ENCODE measurements around the gene ECE1. TPM values are rescaled to one million over a fixed set of nuclear protein-coding genes. Genes with fewer than 3 reads are reported as not detected.

Gene ECE1
- total and polyA plus RNA-seq, 10 donors: 17.2 to 142 (median 105) TPM

GRCh38 chr1:21256776-21257175, 33.5 kb downstream of the ECE1 start:
- TF ChIP-seq POLR2A (IDR thresholded peaks at IDR 0.05) (no peak), POLR2AphosphoS5 (IDR thresholded peaks at IDR 0.05) (no peak), CTCF (IDR thresholded peaks at IDR 0.05 in 8 of 11, conservative IDR thresholded peaks at IDR 0.05 in 3 of 11) (no peak)

DNA sequence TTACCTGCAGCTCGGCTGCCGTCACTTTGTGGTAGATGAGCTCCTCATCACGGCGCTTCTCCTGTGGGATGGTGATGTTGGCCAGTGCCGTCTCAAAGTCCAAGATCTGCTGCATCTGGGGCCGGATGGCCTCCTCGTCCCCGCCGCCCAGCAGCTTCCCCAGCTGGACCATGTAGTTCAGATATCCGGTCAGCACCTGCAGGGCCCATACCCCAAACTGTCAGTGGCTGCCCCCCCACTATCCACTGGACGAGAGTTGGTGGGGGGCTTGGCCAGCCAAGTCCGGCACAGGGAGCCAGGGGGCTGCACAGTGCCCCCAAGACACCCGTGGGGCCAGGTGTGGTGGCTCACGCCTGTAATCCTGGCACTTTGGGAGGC, 34.3 kb downstream of the ECE1 start:
- TF ChIP-seq CTCF (IDR thresholded peaks at IDR 0.05 in 8 of 11, conservative IDR thresholded peaks at IDR 0.05 in 3 of 11) (no peak), POLR2AphosphoS5 (IDR thresholded peaks at IDR 0.05) (no peak), POLR2A (IDR thresholded peaks at IDR 0.05) (no peak)
- DNase-seq: no peak
- no peaks in the 10 kb centered on the region for H3K9me3 ChIP-seq
- H3K36me3 ChIP-seq: peaks cover 4 to 100% (median 84%) of the 10 kb centered on the region in 6 donors
- no peaks in the 10 kb centered on the region for H3K27me3 ChIP-seq (replicated peaks in 1 of 7)
- WGBS, 5 donors: 95 to 98% (median 96%) methylated on average over 11 to 14 of the region's 14 CpGs
- intact Hi-C loops (cut with DNase I; ENCODE audit: low total_unique reads): loop anchor here (2.0 kb wide), 1 partner anchor 111 kb away; no protein-coding TSS in a partner anchor
- no peak overlapping the region for H3K27ac ChIP-seq
- H3K4me3 ChIP-seq: no peak overlapping the region
- H3K4me1 ChIP-seq: peaks cover 6 to 33% (median 23%) of the 10 kb centered on the region in 6 donors

More at GRCh38 chr1:21256776-21257175, 33.5 kb downstream of the ECE1 start:
- Histone ChIP-seq H3K4me1 (peaks cover 14 to 42% (median 28%) of the 10 kb centered on the region in 6 donors), H3K36me3 (peaks cover 4 to 99% (median 77%) of the 10 kb centered on the region in 6 donors), H3K27ac (no peak overlapping the region), H3K27me3 (replicated peaks in 1 of 7) (no peaks in the 10 kb centered on the region), H3K4me3 (no peak overlapping the region), H3K9me3 (no peaks in the 10 kb centered on the region)
- DNase-seq: no peak
- intact Hi-C loops (cut with DNase I; ENCODE audit: low total_unique reads): no loop called here
- 91 to 96% (median 92%) methylated on average over 13 of the region's 13 CpGs for WGBS, 5 donors

GRCh38 chr1:21255284-21255942, 34.9 kb downstream of the ECE1 start:
- TF ChIP-seq POLR2A (IDR thresholded peaks at IDR 0.05) (no peak), CTCF (IDR thresholded peaks at IDR 0.05 in 8 of 11, conservative IDR thresholded peaks at IDR 0.05 in 3 of 11) (peak; percentile 72 to 93 (median 87)), POLR2AphosphoS5 (IDR thresholded peaks at IDR 0.05) (peak in 2 of 3 donors; percentile 44 to 70)
- no peaks in the 10 kb centered on the region for H3K27me3 ChIP-seq (replicated peaks in 1 of 7)
- 56 to 62% (median 60%) methylated on average over 11 of the region's 11 CpGs for WGBS, 5 donors
- H3K27ac ChIP-seq: peak overlapping the region in 4 of 8 donors; percentile 46 to 64 (median 60)
- no peaks in the 10 kb centered on the region for H3K9me3 ChIP-seq
- H3K4me1 ChIP-seq: peaks cover 5 to 28% (median 20%) of the 10 kb centered on the region in 6 donors
- peaks cover 4 to 100% (median 84%) of the 10 kb centered on the region in 6 donors for H3K36me3 ChIP-seq
- peak; percentile 95 for DNase-seq
- intact Hi-C loops (cut with DNase I; ENCODE audit: low total_unique reads): loop anchor here (2.0 kb wide), 1 partner anchor 111 kb away; no protein-coding TSS in a partner anchor
- no peak overlapping the region for H3K4me3 ChIP-seq

DNA sequence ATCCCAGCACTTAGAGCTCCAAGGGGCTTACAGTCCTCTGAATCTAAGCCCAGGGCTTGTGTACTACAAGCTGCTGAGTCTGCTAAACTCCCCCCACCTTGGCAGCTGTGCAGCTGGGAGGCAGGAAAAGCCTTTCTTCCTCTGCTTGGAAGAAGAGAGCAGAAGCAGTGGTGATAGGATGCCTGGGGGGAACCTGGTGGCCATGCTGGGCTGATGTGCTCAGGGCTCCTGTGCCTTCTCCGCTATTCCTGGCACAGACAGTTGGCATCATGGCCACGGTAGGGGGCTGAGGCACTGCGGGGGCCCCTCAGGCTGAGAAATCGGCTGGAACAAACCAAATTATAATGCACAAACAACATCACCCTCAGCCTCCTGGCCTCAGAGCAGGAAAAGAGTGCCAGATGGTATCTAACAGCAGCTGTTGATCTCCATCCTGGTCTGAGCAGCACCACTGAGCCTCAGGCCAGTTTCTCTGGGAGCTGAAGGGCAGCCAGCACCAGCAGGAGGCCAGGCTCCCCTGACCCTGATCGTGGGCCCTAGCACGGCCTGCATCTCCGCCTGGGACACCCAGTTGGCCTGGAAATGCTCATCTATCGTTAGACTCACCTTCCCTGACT, 35.8 kb downstream of the ECE1 start:
- Histone ChIP-seq H3K27ac (peak overlapping the region in 5 of 8 donors; percentile 43 to 64 (median 56)), H3K9me3 (no peaks in the 10 kb centered on the region), H3K27me3 (replicated peaks in 1 of 7) (no peaks in the 10 kb centered on the region), H3K4me3 (no peak overlapping the region), H3K4me1 (peaks cover 5 to 25% (median 19%) of the 10 kb centered on the region in 6 donors), H3K36me3 (peaks cover 4 to 100% (median 84%) of the 10 kb centered on the region in 6 donors)
- WGBS, 5 donors: 51 to 69% (median 56%) methylated on average over 8 of the region's 8 CpGs
- no peak for TF ChIP-seq POLR2A (IDR thresholded peaks at IDR 0.05)
- peak in 2 of 3 donors; percentile 19 to 24 for TF ChIP-seq POLR2AphosphoS5 (IDR thresholded peaks at IDR 0.05)
- intact Hi-C loops (cut with DNase I; ENCODE audit: low total_unique reads): loop anchor here (2.0 kb wide), 1 partner anchor 112 kb away; no protein-coding TSS in a partner anchor
- no peak for DNase-seq

Measured in spleen (tissue), 11 donors.